ENCODE measurements around the gene MNX1. TPM values are rescaled to one million over a fixed set of nuclear protein-coding genes. Genes with fewer than 3 reads are reported as not detected.

MNX1 gene
- not detected for total RNA-seq
- under 1 TPM in 1 of 2 donors, not detected in 1; 0.38 TPM for polyA plus RNA-seq
- long read RNA-seq, donor 1, result 0 reads
- long read RNA-seq, donor 2, partial matches to known transcripts, result 0 of 1 reads
- long read RNA-seq, donor 2, other reads (novel, unspliced or antisense), result 1 of 1 reads

GRCh38 chr7:157010588-157011332 is at the start of gene MNX1:
Gene MNX1, minus strand, starts transcription at chr7:157010663. Its CDS starts 313 bp downstream, at chr7:157010350.
- Histone ChIP-seq H3K4me1 (ENCODE audit: control insufficient read depth in 1 of 2, insufficient read depth in 2 of 2, low read length in 2 of 2) (no peaks in the 10 kb centered on the region), H3K9me3 (ENCODE audit: control insufficient read depth, low read length) (no peaks in the 10 kb centered on the region), H3K27ac (ENCODE audit: low read depth in 1 of 2, low read length in 2 of 2) (no peak within 1 kb of the TSS), H3K27me3 (ENCODE audit: control insufficient read depth in 1 of 2, insufficient read depth in 2 of 2, low read length in 1 of 2) (peaks cover 0 to 2% of the 10 kb centered on the region in 2 donors), H3K4me3 (ENCODE audit: low read length in 2 of 2) (peak within 1 kb of the TSS; percentile 18 to 45), H3K36me3 (ENCODE audit: control insufficient read depth in 1 of 2, insufficient read depth in 2 of 2, low read length in 1 of 2) (no peaks in the 10 kb centered on the region)
- intact Hi-C loops (cut with DNase I), result no loop called here
- 0 to 1% methylated on average over 75 to 87 of the region's 87 CpGs for WGBS, 2 donors
- ATAC-seq (ENCODE audit: low FRiP score) (no peak), DNase-seq (peak in 1 of 2 donors; percentile 76)

GRCh38 chr7:157059534-157059933 is 49.1 kb upstream of the MNX1 start:
- Histone ChIP-seq H3K9me3 (ENCODE audit: control insufficient read depth, low read length) (peaks cover 3% of the 10 kb centered on the region), H3K4me1 (ENCODE audit: control insufficient read depth in 1 of 2, insufficient read depth in 2 of 2, low read length in 2 of 2) (no peaks in the 10 kb centered on the region), H3K27ac (ENCODE audit: low read depth in 1 of 2, low read length in 2 of 2) (no peak overlapping the region), H3K4me3 (ENCODE audit: low read length in 2 of 2) (no peak overlapping the region), H3K27me3 (ENCODE audit: control insufficient read depth in 1 of 2, insufficient read depth in 2 of 2, low read length in 1 of 2) (no peaks in the 10 kb centered on the region), H3K36me3 (ENCODE audit: control insufficient read depth in 1 of 2, insufficient read depth in 2 of 2, low read length in 1 of 2) (no peaks in the 10 kb centered on the region)
- no peak for DNase-seq
- intact Hi-C loops (cut with DNase I), result no loop called here
- 58 to 63% methylated on average over 4 of the region's 4 CpGs for WGBS, 2 donors
- no peak for ATAC-seq (ENCODE audit: low FRiP score)

- Histone ChIP-seq H3K36me3 (ENCODE audit: control insufficient read depth in 1 of 2, insufficient read depth in 2 of 2, low read length in 1 of 2) (no peaks in the 10 kb centered on the region), H3K4me3 (ENCODE audit: low read length in 2 of 2) (no peak overlapping the region), H3K4me1 (ENCODE audit: control insufficient read depth in 1 of 2, insufficient read depth in 2 of 2, low read length in 2 of 2) (no peaks in the 10 kb centered on the region), H3K27ac (ENCODE audit: low read depth in 1 of 2, low read length in 2 of 2) (no peak overlapping the region), H3K9me3 (ENCODE audit: control insufficient read depth, low read length) (peaks cover 3% of the 10 kb centered on the region), H3K27me3 (ENCODE audit: control insufficient read depth in 1 of 2, insufficient read depth in 2 of 2, low read length in 1 of 2) (no peaks in the 10 kb centered on the region)
- no peak for DNase-seq
- intact Hi-C loops (cut with DNase I), result no loop called here
- no peak for ATAC-seq (ENCODE audit: low FRiP score)
- 81% methylated on average over 10 of the region's 10 CpGs for WGBS, 2 donors
Measured at GRCh38 chr7:157058701-157059100, 48.2 kb upstream of the MNX1 start.

- Histone ChIP-seq H3K27me3 (ENCODE audit: control insufficient read depth in 1 of 2, insufficient read depth in 2 of 2, low read length in 1 of 2) (no peaks in the 10 kb centered on the region), H3K4me1 (ENCODE audit: control insufficient read depth in 1 of 2, insufficient read depth in 2 of 2, low read length in 2 of 2) (no peaks in the 10 kb centered on the region), H3K9me3 (ENCODE audit: control insufficient read depth, low read length) (peaks cover 3% of the 10 kb centered on the region), H3K36me3 (ENCODE audit: control insufficient read depth in 1 of 2, insufficient read depth in 2 of 2, low read length in 1 of 2) (no peaks in the 10 kb centered on the region), H3K27ac (ENCODE audit: low read depth in 1 of 2, low read length in 2 of 2) (no peak overlapping the region), H3K4me3 (ENCODE audit: low read length in 2 of 2) (no peak overlapping the region)
- 76 to 81% methylated on average over 8 of the region's 8 CpGs for WGBS, 2 donors
- DNase-seq (no peak), ATAC-seq (ENCODE audit: low FRiP score) (no peak)
- intact Hi-C loops (cut with DNase I), result no loop called here
Measured at GRCh38 chr7:157058068-157058467, 47.6 kb upstream of the MNX1 start.

- no peaks in the 10 kb centered on the region for H3K4me1 ChIP-seq (ENCODE audit: control insufficient read depth in 1 of 2, insufficient read depth in 2 of 2, low read length in 2 of 2)
- no peak overlapping the region for H3K4me3 ChIP-seq (ENCODE audit: low read length in 2 of 2)
- WGBS, 2 donors, result 79 to 82% methylated on average over 16 of the region's 16 CpGs
- DNase-seq, result no peak
- no peak overlapping the region for H3K27ac ChIP-seq (ENCODE audit: low read depth in 1 of 2, low read length in 2 of 2)
- no peaks in the 10 kb centered on the region for H3K27me3 ChIP-seq (ENCODE audit: control insufficient read depth in 1 of 2, insufficient read depth in 2 of 2, low read length in 1 of 2)
- H3K9me3 ChIP-seq (ENCODE audit: control insufficient read depth, low read length), result peaks cover 3% of the 10 kb centered on the region
- H3K36me3 ChIP-seq (ENCODE audit: control insufficient read depth in 1 of 2, insufficient read depth in 2 of 2, low read length in 1 of 2), result no peaks in the 10 kb centered on the region
- intact Hi-C loops (cut with DNase I), result no loop called here
- no peak for ATAC-seq (ENCODE audit: low FRiP score)
Measured at GRCh38 chr7:157056957-157057902, 46.8 kb upstream of the MNX1 start.

GRCh38 chr7:157056246-157056645 is 45.8 kb upstream of the MNX1 start:
- H3K27ac ChIP-seq (ENCODE audit: low read depth in 1 of 2, low read length in 2 of 2), result no peak overlapping the region
- 79 to 81% methylated on average over 9 of the region's 9 CpGs for WGBS, 2 donors
- no peaks in the 10 kb centered on the region for H3K36me3 ChIP-seq (ENCODE audit: control insufficient read depth in 1 of 2, insufficient read depth in 2 of 2, low read length in 1 of 2)
- H3K4me3 ChIP-seq (ENCODE audit: low read length in 2 of 2), result no peak overlapping the region
- no peaks in the 10 kb centered on the region for H3K4me1 ChIP-seq (ENCODE audit: control insufficient read depth in 1 of 2, insufficient read depth in 2 of 2, low read length in 2 of 2)
- no peak for ATAC-seq (ENCODE audit: low FRiP score)
- H3K27me3 ChIP-seq (ENCODE audit: control insufficient read depth in 1 of 2, insufficient read depth in 2 of 2, low read length in 1 of 2), result no peaks in the 10 kb centered on the region
- no peak for DNase-seq
- intact Hi-C loops (cut with DNase I), result no loop called here
- peaks cover 3% of the 10 kb centered on the region for H3K9me3 ChIP-seq (ENCODE audit: control insufficient read depth, low read length)

GRCh38 chr7:157054927-157055326 is 44.5 kb upstream of the MNX1 start:
- ATAC-seq (ENCODE audit: low FRiP score), result no peak
- 72 to 75% methylated on average over 9 of the region's 9 CpGs for WGBS, 2 donors
- Histone ChIP-seq H3K27ac (ENCODE audit: low read depth in 1 of 2, low read length in 2 of 2) (no peak overlapping the region), H3K4me1 (ENCODE audit: control insufficient read depth in 1 of 2, insufficient read depth in 2 of 2, low read length in 2 of 2) (no peaks in the 10 kb centered on the region), H3K36me3 (ENCODE audit: control insufficient read depth in 1 of 2, insufficient read depth in 2 of 2, low read length in 1 of 2) (no peaks in the 10 kb centered on the region), H3K27me3 (ENCODE audit: control insufficient read depth in 1 of 2, insufficient read depth in 2 of 2, low read length in 1 of 2) (no peaks in the 10 kb centered on the region), H3K4me3 (ENCODE audit: low read length in 2 of 2) (no peak overlapping the region), H3K9me3 (ENCODE audit: control insufficient read depth, low read length) (peaks cover 3% of the 10 kb centered on the region)
- intact Hi-C loops (cut with DNase I), result no loop called here
- DNase-seq, result no peak

GRCh38 chr7:157053118-157053517 is 42.7 kb upstream of the MNX1 start:
- Histone ChIP-seq H3K36me3 (ENCODE audit: control insufficient read depth in 1 of 2, insufficient read depth in 2 of 2, low read length in 1 of 2) (no peaks in the 10 kb centered on the region), H3K4me3 (ENCODE audit: low read length in 2 of 2) (no peak overlapping the region), H3K27ac (ENCODE audit: low read depth in 1 of 2, low read length in 2 of 2) (no peak overlapping the region), H3K4me1 (ENCODE audit: control insufficient read depth in 1 of 2, insufficient read depth in 2 of 2, low read length in 2 of 2) (no peaks in the 10 kb centered on the region), H3K9me3 (ENCODE audit: control insufficient read depth, low read length) (peaks cover 3% of the 10 kb centered on the region), H3K27me3 (ENCODE audit: control insufficient read depth in 1 of 2, insufficient read depth in 2 of 2, low read length in 1 of 2) (no peaks in the 10 kb centered on the region)
- ATAC-seq (ENCODE audit: low FRiP score) (no peak), DNase-seq (no peak)
- WGBS, 2 donors, result 86 to 87% methylated on average over 5 of the region's 5 CpGs
- intact Hi-C loops (cut with DNase I), result no loop called here
